Measurements from ENCODE around the gene ASB14. TPM values are rescaled to one million over a fixed set of nuclear protein-coding genes. Genes with fewer than 3 reads are reported as not detected.
"Not testable (repeated sequence)": the region's sequence is repeated elsewhere in the genome, so short reads cannot be mapped to it uniquely, and the experiment has no call there.

The ASB14 gene
- total RNA-seq (ENCODE audit: low replicate concordance) = under 0.01 TPM in 1 of 2 replicates, not detected in the other

DNA sequence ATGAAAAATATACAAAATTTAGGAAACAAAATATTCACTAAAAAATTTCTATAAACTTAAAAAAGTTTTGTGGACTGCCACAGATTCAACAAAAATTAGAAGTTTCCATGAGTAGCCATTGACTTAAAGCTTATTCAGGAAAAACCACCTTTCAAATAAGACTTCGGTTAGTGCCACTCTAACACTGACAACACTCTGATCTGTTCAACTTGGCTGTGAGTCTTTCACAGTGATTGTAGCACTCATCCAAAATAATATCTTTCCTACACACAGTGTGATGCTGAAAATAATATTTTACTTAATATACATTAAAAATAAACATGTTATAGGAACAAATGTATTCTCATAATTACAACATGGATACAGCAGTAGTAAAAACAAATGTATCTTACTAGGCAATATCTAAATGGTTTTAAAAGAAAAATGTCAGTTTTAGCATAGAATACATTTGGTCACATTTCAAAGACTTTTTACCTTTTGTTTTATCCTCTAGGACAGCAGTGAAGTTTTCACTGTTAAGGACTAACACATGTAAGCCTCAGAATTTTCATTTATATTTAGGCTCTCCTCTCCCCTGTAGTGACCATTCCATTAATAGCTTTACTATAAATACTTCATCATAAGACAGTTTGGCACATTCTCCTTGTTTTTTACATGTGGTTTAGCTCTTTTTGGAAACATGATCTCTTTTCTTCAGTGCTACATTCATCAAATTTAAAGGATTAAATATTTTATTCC lies at the start of gene ASB14:
Gene ASB14 (minus strand): TSS at position 527 of the 738 bp plus-strand sequence. CDS start 652 bp downstream, outside the sequence.
- no peak within 1 kb of the TSS for H3K4me3 ChIP-seq (ENCODE audit: low read depth, low read length)
- TF ChIP-seq, protein P1, sequence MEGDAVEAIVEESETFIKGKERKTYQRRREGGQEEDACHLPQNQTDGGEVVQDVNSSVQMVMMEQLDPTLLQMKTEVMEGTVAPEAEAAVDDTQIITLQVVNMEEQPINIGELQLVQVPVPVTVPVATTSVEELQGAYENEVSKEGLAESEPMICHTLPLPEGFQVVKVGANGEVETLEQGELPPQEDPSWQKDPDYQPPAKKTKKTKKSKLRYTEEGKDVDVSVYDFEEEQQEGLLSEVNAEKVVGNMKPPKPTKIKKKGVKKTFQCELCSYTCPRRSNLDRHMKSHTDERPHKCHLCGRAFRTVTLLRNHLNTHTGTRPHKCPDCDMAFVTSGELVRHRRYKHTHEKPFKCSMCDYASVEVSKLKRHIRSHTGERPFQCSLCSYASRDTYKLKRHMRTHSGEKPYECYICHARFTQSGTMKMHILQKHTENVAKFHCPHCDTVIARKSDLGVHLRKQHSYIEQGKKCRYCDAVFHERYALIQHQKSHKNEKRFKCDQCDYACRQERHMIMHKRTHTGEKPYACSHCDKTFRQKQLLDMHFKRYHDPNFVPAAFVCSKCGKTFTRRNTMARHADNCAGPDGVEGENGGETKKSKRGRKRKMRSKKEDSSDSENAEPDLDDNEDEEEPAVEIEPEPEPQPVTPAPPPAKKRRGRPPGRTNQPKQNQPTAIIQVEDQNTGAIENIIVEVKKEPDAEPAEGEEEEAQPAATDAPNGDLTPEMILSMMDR (IDR thresholded peaks at IDR 0.05; ENCODE audit: insufficient read depth, low read length) = no peak
- DNase-seq (ENCODE audit: low read depth) = no peak

DNA sequence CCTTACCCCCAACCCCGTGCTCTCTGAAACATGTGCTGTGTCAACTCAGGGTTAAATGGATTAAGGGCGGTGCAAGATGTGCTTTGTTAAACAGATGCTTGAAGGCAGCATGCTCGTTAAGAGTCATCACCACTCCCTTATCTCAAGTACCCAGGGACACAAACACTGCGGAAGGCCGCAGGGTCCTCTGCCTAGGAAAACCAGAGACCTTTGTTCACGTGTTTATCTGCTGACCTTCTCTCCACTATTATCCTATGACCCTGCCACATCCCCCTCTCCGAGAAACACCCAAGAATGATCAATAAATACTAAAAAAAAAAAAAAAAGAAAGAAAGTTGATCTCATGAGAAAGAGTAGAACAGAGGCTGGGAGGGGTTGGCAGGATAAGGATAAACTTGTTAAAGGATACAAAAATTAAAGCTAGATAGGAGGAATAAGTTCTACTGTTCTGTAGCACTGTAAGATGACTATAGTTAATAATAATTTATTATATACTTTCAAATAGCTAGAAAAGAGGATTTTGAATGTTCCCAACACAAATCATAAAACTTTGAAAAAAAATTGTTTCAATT lies 46.7 kb upstream of the ASB14 start:
- not testable (repeated sequence) for DNase-seq (ENCODE audit: low read depth); H3K4me3 ChIP-seq (ENCODE audit: low read depth, low read length)

DNA sequence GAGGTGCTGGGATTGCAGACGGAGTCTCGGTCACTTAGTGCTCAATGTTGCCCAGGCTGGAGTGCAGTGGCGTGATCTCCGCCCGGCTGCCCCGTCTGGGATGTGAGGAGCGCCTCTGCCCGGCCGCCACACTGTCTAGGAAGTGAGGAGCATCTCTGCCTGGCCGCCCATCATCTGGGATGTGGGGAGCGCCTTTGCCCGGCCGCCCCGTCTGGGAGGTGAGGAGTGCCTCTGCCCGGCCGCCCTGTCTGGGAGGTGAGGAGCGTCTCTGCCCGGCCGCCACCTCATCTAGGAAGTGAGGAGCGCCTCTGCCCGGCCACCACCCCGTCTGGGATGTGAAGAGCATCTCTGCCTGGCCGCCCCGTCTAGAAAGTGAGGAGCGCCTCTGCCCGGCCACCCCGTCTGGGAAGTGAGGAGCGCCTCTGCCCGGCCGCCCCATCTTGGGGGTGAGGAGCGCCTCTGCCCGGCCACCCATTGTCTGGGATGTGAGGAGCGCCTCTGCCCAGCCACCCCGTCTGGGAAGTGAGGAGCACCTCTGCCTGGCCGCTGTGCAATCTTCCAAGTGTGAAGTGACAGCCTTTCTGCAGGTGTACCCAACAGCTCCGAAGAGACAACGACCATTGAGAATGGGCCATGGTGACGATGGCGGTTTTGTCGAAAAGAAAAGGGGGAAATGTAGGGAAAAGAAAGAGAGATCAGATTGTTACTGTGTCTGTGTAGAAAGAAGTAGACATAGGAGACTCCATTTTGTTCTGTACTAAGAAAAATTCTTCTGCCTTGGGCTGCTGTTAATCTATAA lies 46.0 kb upstream of the ASB14 start:
- not testable (repeated sequence) for H3K4me3 ChIP-seq (ENCODE audit: low read depth, low read length); DNase-seq (ENCODE audit: low read depth)

DNA sequence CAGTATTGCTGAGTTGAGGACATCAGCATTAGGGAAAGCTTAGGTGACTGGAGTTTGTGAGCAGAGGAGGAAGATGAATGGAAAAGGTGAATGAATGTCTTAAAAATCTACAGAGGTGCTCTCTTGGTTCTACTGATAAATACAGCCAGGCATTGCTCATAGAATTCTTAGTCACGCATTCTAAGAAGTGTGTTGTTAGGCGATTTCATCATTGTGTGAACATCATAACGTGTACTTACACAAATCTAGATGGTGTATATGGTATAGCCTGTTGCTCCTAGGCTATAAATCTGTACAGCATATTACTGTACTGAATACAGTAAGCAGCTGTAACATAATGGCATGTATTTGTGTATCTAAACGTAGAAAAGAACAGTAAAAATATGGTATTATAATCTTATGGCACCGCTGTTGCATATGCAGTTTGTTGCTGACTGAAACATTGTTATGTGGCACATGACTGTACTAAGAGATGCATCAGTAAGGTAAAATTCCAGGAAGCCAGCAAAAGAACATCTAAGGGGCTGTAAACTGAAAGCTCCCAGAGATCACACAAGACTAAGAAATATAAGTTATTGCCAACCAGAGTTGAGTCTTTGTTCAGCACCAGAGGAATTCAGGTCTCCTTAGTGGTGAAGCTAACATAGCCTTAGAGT lies 42.9 kb upstream of the ASB14 start:
- no peak for DNase-seq (ENCODE audit: low read depth)
- H3K4me3 ChIP-seq (ENCODE audit: low read depth, low read length) = no peak overlapping the region
- TF ChIP-seq, protein P1 (IDR thresholded peaks at IDR 0.05; ENCODE audit: insufficient read depth, low read length) = no peak

DNA sequence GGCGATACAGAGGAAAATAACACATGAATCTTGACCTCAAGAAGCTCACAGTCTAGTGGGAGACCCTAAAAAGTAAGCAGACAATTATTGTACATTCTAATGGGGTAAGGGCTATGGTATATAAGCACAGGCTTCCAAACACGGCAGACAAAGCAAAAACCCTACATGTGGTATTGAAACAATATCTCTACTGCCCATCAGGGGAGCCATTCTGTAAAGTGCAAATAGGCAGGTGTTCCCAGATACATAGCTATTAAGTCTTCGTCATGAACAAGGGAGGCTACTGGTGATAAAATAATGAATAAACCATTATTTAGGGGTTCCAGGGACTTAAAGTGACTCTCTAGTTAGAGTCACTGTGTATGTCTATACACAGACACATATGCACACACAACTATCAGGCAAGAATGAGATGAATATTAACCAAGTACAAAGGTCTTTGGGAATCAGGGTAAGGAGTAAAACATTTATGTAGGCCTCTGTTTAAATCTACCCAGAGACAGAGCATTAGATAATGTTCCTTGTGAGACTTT lies 38.7 kb upstream of the ASB14 start:
- TF ChIP-seq, protein P1 (IDR thresholded peaks at IDR 0.05; ENCODE audit: insufficient read depth, low read length) = no peak
- DNase-seq (ENCODE audit: low read depth) = no peak
- H3K4me3 ChIP-seq (ENCODE audit: low read depth, low read length) = no peak overlapping the region

DNA sequence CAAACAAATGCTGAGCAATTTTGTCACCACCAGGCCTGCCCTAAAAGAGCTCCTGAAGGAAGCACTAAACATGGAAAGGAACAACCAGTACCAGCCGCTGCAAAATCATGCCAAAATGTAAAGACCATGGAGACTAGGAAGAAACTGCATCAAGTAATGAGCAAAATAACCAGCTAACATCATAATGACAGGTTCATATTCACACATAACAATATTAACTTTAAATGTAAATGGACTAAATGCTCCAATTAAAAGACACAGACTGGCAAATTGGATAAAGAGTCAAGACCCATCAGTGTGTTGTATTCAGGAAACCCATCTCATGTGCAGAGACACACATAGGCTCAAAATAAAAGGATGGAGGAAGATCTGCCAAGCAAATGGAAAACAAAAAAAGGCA lies 34.0 kb upstream of the ASB14 start:
- DNase-seq (ENCODE audit: low read depth); H3K4me3 ChIP-seq (ENCODE audit: low read depth, low read length): not testable (repeated sequence)

DNA sequence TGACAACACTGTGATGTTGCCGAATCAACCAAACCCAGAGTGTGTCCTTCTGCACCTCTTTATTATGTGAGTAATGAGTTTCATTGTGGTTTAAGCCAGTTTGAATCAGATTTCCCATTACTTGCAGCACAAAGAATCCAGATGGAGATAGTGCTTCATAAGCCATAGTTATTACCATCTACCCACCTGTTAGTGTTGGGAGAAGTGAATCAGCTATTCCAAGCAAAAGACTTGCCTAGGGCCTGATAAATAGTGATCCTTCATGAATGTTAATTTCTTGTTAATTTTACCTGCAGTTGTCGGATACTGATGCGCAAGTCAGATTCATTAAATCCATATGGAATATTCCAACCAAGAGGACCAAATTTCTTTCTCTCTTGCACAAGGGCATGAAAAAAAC lies 21.7 kb upstream of the ASB14 start:
- no peak overlapping the region for H3K4me3 ChIP-seq (ENCODE audit: low read depth, low read length)
- DNase-seq (ENCODE audit: low read depth) = no peak
- TF ChIP-seq, protein P1 (IDR thresholded peaks at IDR 0.05; ENCODE audit: insufficient read depth, low read length) = no peak
